GM21367 (cell line): ENCODE data around the gene NEK10.
"Not testable (repeated sequence)": the region's sequence is repeated elsewhere in the genome, so short reads cannot be mapped to it uniquely, and the experiment has no call there.

ENCODE experiments used
- ATAC-seq: cut with Tn5 transposase; IDR thresholded peaks from one replicate; pipeline ENCODE4 v1.9.1; 2021; ENCODE audit not compliant: unreplicated experiment

The NEK10 gene

DNA sequence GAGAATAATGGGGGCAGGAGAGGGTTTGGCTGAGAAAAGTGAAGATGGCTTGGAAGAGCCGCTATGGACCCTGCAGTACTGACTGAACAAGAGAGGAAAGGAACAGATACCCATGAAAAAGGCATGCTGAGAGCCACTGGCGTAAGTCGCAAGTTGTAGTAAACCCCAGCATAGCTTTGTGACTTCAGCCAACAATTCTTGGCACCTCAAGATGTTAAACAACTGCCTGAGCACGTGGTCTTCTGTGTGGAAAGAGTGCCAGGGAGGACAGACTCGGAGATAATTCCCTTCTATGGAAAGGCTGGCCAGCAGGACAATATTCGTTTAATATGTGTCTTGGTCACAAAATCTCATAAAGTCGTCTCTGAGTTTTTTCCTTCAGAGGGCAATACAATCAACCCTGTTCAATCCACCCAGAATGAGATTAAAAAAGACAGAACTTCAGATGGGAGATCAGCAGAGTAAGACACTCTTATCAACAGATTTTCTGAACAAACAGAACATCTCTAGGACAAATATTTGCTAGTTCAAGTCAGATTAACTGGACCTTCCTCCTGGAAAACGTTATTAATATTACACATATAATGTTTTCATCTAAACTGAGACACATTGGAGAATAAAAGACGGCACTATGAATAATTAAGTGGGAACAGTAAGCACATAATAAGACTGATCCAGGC, 49.2 kb downstream of the NEK10 start:
- ATAC-seq, result no peak

DNA sequence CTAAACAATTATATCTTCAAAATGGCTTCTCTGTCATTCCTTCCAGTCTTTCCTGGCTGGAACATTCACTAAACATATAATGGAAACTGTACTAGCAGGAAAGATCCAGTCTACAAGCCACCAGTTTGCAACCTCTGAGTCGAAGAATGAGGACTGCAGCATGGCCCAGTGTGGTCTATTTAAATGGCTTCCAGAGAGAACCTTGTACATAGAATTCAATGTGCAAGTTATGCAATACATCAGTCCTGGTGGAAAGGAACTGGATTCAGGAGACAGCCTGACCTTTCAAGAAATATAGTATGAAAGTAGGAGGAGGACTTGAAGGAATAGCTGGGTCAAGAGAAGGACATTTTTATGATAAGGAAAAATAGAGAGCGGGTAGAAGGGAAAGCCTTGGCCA, 49.9 kb downstream of the NEK10 start:
- ATAC-seq, result no peak

DNA sequence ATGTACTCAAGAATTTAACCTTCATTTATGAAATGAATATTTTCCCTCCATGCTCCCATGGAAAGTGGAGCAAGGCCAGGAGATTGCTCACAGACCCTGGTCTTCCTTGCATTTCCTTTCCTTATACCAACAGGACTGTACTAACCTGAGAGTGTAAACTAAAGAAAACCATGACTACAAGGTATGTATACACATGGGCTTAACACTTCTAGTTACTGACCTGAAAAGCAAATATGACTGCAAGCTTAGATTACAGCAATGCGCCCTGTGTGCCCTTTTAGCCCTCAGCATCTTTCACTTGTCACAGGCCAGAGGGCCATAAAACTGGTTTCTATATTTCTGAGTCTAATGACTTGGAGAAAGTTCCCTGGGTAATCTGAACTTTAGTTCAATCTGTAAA, 52.1 kb downstream of the NEK10 start:
- ATAC-seq, result no peak

DNA sequence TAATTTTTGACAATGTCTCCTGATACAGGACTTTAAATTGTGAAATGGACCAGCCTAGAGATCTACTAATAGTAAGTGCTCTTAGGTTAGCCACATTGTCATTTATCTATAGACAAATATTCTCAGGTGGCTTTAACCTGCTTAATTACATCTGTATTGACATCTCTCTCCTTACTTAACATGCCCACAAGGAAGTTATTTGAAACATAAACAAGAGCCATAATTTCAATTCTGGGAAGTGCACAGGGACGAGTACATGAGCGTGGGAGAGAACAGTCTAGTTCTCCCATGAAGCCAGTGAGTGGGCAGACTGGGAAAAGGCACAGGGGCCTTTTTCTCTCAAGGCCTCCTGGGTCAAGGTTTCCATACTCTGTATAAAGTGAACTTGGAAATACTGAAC, 54.2 kb downstream of the NEK10 start:
- no peak for ATAC-seq

DNA sequence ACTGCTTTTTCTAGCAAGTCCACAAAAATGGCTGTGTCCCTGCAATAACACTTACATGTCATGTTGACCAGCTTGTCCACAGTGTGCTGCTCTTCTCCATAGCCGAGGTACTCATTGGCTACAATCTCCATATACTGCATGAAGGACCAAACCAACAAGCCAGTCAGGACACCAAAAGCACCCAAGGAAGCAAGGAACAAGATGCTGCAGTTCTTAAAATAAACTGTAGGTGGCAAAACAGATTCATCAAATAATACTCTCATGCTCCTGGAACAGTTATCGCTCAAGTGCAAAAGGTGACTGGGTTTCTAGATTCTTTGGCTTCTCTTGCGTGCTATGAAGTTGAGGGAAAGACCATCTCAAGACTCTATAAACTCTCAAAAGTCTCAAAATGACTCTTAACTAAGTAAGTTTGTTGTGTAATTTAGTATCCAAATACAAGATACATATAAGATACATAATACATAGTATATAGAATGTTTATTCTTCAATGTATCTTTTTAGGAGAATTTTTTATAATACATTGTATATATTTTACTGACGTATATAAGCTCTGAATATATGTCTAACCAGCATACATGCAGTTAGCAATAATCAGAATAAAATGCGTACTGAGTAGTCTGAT, 57.0 kb downstream of the NEK10 start:
- peak; percentile 90 for ATAC-seq

DNA sequence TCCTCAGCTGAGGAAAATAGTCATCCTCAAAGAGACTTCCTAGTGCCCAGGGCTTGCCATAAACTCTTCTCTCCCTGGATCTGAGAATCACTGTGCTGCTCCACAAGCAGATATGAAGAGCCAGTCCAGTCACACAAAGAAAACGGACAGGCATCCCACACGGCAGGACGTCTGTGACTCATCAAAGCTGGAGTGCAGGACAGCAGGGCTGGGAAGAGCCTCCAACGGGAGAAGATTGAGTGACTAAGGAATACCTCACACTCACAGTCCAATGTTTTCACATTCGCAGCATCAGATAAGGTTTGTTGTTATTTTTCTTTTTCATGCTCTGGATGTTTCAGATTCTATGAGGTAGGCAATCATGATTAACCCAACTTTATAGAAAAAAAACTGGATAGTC, 57.8 kb downstream of the NEK10 start:
- no peak for ATAC-seq

DNA sequence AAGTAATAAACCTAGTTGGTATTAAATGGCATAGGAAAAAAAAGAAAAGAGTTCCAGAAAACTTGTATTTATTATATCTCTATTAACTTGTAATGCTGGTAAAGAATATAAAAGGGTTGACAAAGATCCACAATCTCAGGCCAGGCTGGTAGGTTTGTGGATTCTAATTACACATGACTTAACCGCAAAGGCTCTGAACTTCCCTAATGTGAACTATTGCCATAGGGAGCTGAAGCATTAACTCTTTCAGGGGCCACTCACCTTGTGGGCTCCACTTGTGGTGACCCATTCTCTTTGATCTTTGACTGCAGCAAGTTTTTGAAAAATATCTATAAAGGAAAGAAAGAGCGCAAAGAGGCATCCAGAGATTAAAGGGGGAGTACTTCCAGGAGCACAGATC, 58.5 kb downstream of the NEK10 start:
- ATAC-seq, result no peak

DNA sequence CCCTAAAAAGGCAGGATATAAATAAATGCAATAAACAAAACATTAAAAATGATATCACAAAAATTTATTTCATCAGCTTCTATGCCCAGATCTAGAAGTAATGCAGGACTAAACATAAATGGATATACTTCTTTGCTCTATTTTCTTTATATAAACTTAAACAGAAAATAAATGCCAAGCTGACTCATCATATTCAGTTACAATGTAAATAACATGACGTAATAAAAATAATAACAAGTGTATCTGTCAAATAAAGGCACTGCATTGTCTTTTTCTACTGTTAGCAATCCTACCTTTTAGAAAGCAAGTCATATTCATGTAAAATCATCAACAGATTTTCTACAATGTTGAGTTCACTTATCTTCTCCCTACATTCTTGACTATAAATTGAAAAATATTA, 61.6 kb downstream of the NEK10 start:
- no peak for ATAC-seq

DNA sequence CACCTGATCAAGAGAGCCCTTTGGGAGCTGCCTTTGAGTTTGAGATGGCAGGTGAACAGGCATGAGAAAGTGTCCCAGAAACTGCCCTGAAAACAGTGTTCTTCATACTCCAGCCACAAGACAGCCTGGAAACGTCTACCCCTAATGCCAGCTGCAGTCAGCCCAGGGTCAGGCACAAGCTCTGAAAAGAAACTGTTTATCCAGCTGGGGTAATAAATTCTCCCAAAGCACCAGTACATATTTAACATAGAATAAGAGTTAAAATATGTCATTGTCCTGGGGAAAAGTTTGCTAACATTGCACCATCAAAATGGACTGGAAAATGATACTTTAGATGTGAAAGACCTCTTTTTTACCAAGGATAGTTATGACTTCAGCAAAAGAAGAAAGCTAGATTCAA, 66.3 kb downstream of the NEK10 start:
- no peak for ATAC-seq

DNA sequence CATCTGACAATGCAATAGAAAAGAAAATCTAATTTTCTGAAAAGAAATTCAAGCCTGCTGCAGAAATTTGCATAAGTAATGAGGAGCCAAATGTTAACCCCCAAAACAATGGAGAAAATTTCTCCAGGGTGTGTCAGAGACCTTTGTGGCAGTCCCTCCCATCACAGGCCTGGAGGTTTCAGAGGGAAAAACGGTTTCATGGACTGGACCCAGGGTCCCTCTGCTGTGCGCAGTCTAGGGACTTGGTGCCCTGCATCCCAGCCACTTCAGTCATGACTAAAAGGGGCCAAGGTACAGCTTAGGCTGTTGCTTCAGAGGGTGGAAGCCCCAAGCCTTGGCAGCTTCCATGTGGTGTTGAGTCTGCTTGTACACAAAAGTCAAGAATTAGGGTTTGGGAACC, 70.2 kb downstream of the NEK10 start:
- not testable (repeated sequence) for ATAC-seq

DNA sequence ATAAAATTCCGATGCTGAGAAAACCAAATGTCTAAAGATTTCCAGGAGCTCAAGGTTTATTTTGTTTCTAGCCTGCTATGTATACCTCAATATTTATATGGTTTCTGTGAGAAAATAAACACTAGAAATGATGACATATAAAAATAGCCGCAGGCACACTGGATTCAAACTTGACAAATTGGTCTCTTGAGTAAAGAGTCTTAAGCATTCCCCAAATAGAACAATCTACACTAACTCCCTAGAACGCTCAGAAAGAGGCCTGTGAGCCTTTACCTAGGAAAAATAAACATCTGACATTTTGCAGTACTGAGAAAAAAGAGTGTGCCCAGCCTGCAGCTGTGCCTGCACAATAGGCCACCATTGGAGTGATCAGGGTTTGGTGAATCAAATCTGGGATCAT, 75.2 kb downstream of the NEK10 start:
- ATAC-seq, result no peak

DNA sequence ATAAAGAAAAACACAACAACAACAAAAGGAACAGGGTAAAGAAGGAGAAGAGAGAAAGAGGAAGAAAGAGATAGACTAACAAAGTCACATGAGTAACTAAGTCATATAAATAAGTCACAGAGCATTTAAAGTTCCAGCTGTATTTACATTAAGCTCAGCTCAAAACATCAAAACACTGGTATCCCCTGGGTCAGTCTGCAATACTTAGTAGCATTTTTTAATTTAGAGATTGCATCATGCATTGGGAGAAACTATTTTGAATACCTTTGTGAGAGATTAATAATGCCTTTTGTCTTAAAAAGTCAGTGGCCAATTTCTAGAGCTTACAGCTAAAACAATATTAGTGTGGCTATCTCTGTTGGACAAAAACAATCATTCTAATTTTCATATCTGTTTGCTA, 78.4 kb downstream of the NEK10 start:
- ATAC-seq, result no peak

DNA sequence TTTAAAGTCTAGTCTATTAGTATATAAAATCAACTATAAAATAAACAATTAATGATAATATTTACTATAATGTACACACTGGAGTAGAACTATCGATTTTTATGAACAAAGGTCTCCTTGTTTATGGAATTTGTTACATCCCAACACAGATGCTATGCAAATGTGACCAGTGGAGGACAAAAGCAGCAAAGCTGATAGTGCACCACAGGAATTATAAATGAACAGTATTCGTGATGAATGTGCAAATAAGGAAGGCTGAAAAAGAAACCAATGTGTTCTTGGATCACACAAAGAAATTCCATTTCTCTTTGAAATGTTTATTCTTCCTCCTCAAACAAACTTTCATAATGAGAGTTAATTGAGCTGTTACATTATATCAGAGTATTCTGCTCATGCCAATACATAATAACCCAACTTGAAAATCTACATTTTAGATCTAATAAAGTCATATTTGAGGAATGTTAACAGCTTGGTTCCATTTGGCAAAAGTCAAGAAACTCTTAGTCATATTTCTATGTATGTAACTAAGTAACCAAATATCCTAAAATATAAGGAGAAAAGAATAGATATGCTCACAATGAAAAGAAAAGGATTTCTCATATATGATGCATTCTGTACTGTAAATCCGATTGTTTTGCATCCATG, 79.3 kb downstream of the NEK10 start:
- no peak for ATAC-seq

DNA sequence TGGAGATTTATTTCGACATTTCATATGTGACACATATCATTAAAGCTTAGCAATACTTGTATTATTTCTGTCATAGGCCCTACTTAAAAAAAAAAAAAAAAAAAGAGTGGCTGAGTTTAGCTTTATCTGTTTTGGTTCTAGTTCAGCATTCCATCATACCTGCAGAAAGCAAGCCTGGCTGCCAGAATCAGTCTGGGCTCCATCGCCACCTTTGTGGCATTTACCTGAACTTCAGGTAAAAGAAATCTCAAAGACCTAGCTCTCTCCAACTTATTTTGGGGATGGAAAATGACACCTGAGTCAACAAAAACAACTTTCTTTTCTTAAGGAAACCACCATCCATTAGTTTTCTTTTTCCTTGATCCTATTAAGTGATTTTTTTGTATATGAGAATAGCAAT, 82.1 kb downstream of the NEK10 start:
- no peak for ATAC-seq

DNA sequence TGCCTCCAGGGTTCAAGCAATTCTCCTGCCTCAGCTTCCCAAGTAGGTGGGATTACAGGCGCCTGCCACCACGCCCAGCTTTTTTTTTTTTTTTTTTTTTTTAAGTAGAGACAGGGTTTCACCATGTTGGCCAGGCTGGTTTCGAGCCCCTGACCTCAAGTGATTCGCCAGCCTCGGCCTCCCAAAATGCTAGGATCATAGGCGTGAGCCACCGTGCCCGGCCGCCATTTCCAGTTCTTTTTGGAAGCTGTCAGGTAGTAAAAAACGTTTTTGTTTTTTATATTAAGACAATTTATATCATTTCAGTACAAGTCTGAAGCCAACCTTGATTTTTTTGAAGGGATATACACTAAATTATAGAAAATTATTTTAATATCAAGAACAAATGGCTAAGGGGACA, 82.7 kb downstream of the NEK10 start:
- ATAC-seq, result not testable (repeated sequence)

DNA sequence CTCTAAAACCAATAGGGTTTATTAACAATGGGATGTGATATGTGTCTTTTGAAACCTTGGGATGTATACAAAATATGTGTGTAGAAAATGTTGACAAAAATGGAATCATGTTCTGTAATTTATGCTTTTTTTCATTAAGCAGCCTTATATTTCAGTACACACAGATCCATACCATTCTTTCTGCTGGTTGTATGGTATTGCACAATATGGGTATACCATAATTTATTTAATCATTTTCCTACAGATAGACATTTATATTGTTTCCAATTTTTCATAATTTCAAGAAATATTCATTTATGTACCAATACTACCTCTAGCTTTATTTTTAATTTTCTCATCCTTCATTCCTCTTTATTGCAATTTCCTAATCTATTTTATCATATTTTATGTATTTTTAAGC, 83.5 kb downstream of the NEK10 start:
- ATAC-seq, result no peak

DNA sequence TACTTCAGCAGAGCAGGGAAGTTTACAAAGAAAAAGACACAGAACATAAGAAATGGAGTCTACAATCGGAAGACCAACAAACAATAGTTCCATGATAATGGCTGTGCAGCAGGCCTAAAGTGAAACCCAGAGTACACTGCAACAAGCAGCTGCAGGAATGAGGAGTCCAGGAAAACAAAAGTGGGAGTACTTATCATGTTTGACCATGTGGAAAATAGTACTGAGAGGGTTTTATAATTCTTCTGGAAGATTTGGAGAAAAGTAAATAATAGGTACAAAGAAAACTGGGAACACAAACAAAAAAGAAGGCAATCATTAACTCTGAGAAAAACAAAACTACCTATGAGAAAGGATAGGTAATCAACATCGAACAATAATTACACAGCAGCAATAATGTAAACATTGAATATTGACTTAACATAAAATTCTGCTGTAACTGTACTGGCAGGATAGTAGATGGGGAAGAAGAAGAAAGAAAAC, 87.5 kb downstream of the NEK10 start:
- no peak for ATAC-seq

DNA sequence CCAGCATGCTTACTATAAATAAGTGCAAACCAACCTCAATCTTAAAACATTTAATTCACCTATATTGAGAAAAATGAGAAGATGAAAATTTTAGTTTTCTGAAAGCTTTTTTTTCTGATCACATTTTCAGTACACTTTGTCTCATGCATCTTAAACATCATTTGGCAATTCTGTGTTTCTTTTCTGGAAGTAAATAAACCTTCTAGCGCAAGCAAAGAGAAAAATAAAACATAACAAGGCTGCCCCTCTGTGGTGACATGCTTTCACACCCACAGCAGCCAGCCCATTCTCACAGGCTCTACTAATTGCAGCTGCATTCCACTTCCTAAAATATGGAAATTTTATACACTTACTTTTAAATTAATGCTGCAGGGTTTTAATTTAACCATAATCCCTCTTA, 90.1 kb downstream of the NEK10 start:
- ATAC-seq, result no peak

DNA sequence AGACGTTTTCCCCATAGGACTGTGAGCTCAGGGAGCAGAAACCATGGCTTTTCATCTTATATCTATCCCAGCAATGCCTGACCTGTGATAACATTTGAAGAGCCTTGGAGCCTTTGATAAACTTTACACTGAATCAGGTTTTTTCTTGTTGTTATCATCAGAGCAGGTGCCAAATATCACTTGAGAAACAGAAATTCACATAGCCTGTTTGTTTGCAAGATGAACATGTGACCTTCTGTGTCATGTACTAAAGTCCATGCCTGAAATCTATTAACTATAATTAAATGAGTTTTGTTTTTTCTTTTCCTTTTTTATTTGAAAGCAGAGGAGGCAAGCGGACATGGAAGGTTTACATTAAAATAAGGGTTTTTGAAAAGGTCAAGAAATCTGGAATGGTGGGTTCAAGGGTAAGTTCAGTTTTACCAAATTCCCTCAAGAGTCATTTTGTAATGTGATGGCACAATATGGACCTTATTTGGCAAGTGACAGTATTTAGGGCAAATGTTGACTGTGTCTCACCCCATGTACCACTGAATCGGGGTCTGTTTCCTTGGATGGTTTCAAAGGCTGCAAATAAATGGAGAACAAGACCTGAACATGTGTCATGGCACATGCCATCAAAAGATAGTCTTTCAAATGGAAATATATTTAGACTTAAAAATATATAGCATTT, 90.7 kb downstream of the NEK10 start:
- ATAC-seq, result no peak

DNA sequence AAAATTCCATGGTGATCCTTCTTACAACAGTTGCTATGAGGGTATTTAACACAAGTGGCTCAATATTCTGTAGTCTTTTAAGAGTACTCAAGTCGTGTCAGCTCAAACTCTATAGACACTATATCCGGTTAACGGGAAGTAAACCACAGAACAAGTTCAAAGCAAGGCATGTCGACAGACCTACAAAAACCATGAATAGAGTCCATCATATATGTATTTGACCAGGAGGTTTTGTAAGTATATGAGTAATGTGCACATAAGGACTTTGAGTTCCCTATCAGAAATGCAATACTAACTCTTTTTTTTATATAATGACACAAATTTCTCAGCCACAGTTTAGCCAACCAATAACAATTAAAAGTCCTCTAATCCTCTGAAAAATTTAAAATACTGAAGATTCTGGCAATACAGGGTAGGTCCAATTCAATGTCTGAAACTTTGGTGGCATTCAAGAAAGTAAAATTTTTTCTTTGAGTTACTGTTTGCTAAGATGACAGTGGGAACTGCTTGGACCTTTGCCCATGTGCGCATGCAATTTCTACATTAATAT, 93.7 kb downstream of the NEK10 start:
- no peak for ATAC-seq

DNA sequence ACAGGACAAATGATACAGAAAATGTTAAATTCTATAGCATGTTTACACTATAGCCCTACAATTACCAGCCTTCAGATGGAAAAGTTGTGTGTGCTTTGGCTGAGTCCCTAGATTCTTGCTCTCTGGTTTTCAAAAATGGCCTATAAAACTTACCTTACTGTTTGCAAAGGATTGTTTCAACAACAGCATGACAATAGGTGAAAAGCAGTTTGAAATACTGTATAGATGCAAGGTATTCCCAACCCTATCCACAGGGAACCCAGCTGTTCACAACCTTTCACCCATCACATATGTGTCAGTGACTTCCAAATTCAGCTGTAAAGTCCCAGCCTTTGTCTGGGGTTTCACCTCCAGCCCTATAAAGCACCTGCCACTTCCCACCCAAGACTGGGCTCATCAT, 97.3 kb downstream of the NEK10 start:
- no peak for ATAC-seq

DNA sequence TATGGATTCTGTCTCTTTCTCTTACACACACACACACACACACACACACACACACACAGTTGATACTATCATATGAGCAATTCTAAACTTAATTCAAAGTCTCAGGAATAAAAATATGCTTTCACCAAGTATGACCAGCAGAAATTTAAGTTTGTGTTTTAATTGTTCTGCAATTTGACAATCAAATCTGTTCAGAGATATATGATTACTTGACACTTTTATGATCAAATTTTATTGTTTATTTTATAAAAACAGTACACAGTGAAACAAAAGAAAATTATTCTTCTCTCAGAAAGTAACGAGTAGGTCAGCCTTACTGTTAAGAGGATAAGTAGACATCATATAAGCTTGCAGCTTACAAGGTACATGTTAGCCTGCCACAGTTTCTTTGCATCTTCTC, 114.3 kb downstream of the NEK10 start:
- ATAC-seq, result no peak
